Caco-2 (cell line): Measurements from ENCODE around the gene PGAP3. TPM values are rescaled to one million over a fixed set of nuclear protein-coding genes. Genes with fewer than 3 reads are reported as not detected.
A peak's percentile ranks its signal among the peaks of the same experiment; 100 is the strongest.

Experiments used
- BruUV-seq: library from RNA; stranded (reverse); fragments of 400-500 nt; replicated peaks from 2 replicates; lab custom pipeline; 2021; lab: Mats Ljungman, UMichigan
- CTCF ChIA-PET: fragments of 300-600 bp; sonication (Branson Sonifier 250); formaldehyde crosslinking; loops from one replicate; lab custom pipeline; 2022; ENCODE audit warnings: antibody characterized with exemption; lab: Charles Lee
- POLR2A ChIA-PET: fragments of 300-600 bp; sonication (Branson Sonifier 250); formaldehyde crosslinking; loops from one replicate; lab custom pipeline; 2022; ENCODE audit warnings: antibody characterized with exemption; lab: Charles Lee
- DNase-seq, 2 experiments: peaks; one replicate each; pipeline versions ENCODE4 v3.0.0 to v3.0.0-alpha.2; 2020 to 2022
- H3K27me3 ChIP-seq: replicated peaks from 2 replicates; pipeline ENCODE4 v1.6.0; 2011; ENCODE audit warnings: low read length; ENCODE audit not compliant: control insufficient read depth, insufficient read depth
- H3K36me3 ChIP-seq: 2 replicates; pipeline ENCODE4 v1.5.1; 2011; ENCODE audit warnings: low read length; ENCODE audit not compliant: control insufficient read depth, insufficient read depth
- H3K4me1 ChIP-seq: fragments of 250-450 bp; sonication (Bioruptor Pico); 2 replicates; pipeline ENCODE4 v1.5.1; 2020; ENCODE audit warnings: mild to moderate bottlenecking
- H3K4me3 ChIP-seq: 2 replicates; pipeline ENCODE4 v1.5.1; 2011; ENCODE audit warnings: low read depth, mild to moderate bottlenecking, control low read depth, low read length
- H3K9me3 ChIP-seq: fragments of 250-450 bp; sonication (Bioruptor Pico); 2 replicates; pipeline ENCODE4 v1.5.1; 2020; ENCODE audit warnings: mild to moderate bottlenecking, moderate library complexity
- H3K27ac Mint-ChIP-seq: one replicate; pipeline ENCODE4 v1.8.0; 2022; ENCODE audit warnings: mixed read lengths; ENCODE audit not compliant: unreplicated experiment
- H3K27me3 Mint-ChIP-seq: one replicate; pipeline ENCODE4 v1.8.0; 2022; ENCODE audit warnings: mixed read lengths; ENCODE audit not compliant: insufficient read depth, unreplicated experiment
- H3K36me3 Mint-ChIP-seq: one replicate; pipeline ENCODE4 v1.8.0; 2022; ENCODE audit warnings: mild to moderate bottlenecking, mixed read lengths; ENCODE audit not compliant: insufficient read depth, unreplicated experiment
- H3K4me1 Mint-ChIP-seq: one replicate; pipeline ENCODE4 v1.8.0; 2022; ENCODE audit warnings: low read depth, mixed read lengths; ENCODE audit not compliant: unreplicated experiment
- H3K4me3 Mint-ChIP-seq: one replicate; pipeline ENCODE4 v1.8.0; 2022; ENCODE audit warnings: mild to moderate bottlenecking, moderate library complexity, mixed read lengths; ENCODE audit not compliant: unreplicated experiment
- H3K9me3 Mint-ChIP-seq: one replicate; pipeline ENCODE4 v1.8.0; 2022; ENCODE audit warnings: mixed read lengths; ENCODE audit not compliant: unreplicated experiment
- intact Hi-C: fragments of 100-400 bp; cut with micrococcal nuclease; formaldehyde crosslinking; loops from one replicate; pipeline ENCODE4 v1.10.0; 2022; ENCODE audit not compliant: unreplicated experiment
- total RNA-seq: library from RNA; stranded (reverse); gene quantifications from 2 replicates; pipeline ENCODE4 v1.2.3, GENCODE V29; 2022
- TF ChIP-seq, protein P1 (sequence below), 2 experiments: fragments of 200-600 bp in 1 of 2; IDR thresholded peaks; 1 replicate in 1 of 2; 2 replicates in 1 of 2; pipeline versions ENCODE4 v1.5.1 to v1.8.0; 2011 to 2022; ENCODE audit warnings: antibody characterized with exemption in 1 of 2, control low read depth in 1 of 2, inconsistent platforms in 1 of 2, low read depth in 1 of 2, low read length in 1 of 2, mild to moderate bottlenecking in 1 of 2, moderate library complexity in 1 of 2; ENCODE audit not compliant: insufficient read depth in 1 of 2, severe bottlenecking in 1 of 2, unreplicated experiment in 1 of 2

PGAP3 gene
- total RNA-seq, 1 experiment from 2014 or later, result 14.7 TPM

DNA sequence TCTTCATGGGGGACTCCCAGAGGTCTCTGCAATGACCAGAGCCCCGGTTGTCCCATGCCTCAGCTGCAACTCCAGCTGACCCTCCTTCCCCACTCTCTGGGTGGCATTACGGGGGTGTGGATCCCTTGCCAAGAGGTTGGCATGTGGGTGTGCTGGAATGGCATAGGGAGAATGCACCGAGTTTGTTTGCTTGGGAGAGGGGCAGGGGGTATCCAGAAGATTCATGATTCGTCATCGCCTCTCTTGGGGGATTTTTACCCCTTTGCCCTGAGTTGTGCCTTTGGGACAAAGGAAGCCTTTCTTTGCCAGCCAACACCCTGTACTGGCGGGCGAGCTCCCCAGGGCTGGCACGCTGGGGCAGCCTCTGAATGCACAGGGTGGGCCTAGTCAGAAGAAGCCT is 18.5 kb upstream of the PGAP3 start:
- CTCF ChIA-PET, result interaction anchor here (1.2 kb wide), 1 partner anchor 23 kb away, joined by 4 read pairs; the partner anchor contains the start of gene MIEN1
- H3K27me3 ChIP-seq, result no peaks in the 10 kb centered on the region
- Mint-ChIP-seq H3K9me3 (no peaks in the 10 kb centered on the region), H3K27me3 (no peaks in the 10 kb centered on the region), H3K4me3 (no peak overlapping the region), H3K27ac (no peak overlapping the region), H3K36me3 (peaks cover 46% of the 10 kb centered on the region), H3K4me1 (peaks cover 13% of the 10 kb centered on the region)
- no peak for DNase-seq
- H3K9me3 ChIP-seq, result no peaks in the 10 kb centered on the region
- H3K4me1 ChIP-seq, result peaks cover 33% of the 10 kb centered on the region
- no TSS peak for BruUV-seq
- H3K36me3 ChIP-seq, result peaks cover 5% of the 10 kb centered on the region
- intact Hi-C loops, result no loop called here
- POLR2A ChIA-PET, result no interaction called here
- no peak overlapping the region for H3K4me3 ChIP-seq
- TF ChIP-seq, protein P1, sequence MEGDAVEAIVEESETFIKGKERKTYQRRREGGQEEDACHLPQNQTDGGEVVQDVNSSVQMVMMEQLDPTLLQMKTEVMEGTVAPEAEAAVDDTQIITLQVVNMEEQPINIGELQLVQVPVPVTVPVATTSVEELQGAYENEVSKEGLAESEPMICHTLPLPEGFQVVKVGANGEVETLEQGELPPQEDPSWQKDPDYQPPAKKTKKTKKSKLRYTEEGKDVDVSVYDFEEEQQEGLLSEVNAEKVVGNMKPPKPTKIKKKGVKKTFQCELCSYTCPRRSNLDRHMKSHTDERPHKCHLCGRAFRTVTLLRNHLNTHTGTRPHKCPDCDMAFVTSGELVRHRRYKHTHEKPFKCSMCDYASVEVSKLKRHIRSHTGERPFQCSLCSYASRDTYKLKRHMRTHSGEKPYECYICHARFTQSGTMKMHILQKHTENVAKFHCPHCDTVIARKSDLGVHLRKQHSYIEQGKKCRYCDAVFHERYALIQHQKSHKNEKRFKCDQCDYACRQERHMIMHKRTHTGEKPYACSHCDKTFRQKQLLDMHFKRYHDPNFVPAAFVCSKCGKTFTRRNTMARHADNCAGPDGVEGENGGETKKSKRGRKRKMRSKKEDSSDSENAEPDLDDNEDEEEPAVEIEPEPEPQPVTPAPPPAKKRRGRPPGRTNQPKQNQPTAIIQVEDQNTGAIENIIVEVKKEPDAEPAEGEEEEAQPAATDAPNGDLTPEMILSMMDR (IDR thresholded peaks at IDR 0.05; ENCODE audit: insufficient read depth in 1 of 2, low read depth in 1 of 2, low read length in 1 of 2, severe bottlenecking in 1 of 2, unreplicated experiment in 1 of 2), result no peak

DNA sequence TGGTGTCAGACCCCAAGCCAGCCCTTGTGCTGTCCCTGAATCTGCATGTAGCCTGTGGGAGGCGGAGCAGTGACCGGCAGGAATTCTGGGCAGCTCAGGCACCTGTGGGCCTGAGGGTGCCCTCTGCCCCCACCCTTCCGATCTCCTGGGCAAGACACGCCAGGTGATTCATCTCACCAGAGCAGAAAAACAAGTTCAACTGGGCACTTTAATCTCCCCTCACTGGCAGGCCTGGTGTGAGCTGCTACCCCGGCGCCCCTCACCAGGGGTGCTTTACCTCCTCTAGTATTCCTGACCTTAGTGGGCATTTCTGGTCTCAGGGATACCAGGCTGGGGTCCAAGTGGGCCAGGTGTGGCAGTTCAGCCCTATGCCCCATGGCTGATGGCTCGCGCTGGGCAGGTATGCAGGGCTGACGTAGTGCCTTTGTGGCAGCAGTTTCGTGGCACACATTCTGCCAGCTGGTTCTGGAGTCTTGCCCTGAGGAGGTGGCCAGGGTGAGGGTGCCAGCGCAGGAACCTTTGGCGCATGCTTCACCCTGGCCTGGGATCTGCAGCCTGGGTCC is 18.0 kb upstream of the PGAP3 start:
- peak in 1 of 2 experiments; percentile 39 for DNase-seq
- Mint-ChIP-seq H3K4me1 (peaks cover 17% of the 10 kb centered on the region), H3K9me3 (no peaks in the 10 kb centered on the region), H3K36me3 (peaks cover 41% of the 10 kb centered on the region), H3K4me3 (no peak overlapping the region), H3K27ac (no peak overlapping the region), H3K27me3 (no peaks in the 10 kb centered on the region)
- H3K9me3 ChIP-seq, result no peaks in the 10 kb centered on the region
- peaks cover 38% of the 10 kb centered on the region for H3K4me1 ChIP-seq
- TF ChIP-seq, protein P1 (IDR thresholded peaks at IDR 0.05; ENCODE audit: insufficient read depth in 1 of 2, low read depth in 1 of 2, low read length in 1 of 2, severe bottlenecking in 1 of 2, unreplicated experiment in 1 of 2), result no peak
- peaks cover 5% of the 10 kb centered on the region for H3K36me3 ChIP-seq
- BruUV-seq, result no TSS peak
- no peaks in the 10 kb centered on the region for H3K27me3 ChIP-seq
- intact Hi-C loops, result no loop called here
- POLR2A ChIA-PET, result no interaction called here
- CTCF ChIA-PET, result no interaction called here
- no peak overlapping the region for H3K4me3 ChIP-seq

DNA sequence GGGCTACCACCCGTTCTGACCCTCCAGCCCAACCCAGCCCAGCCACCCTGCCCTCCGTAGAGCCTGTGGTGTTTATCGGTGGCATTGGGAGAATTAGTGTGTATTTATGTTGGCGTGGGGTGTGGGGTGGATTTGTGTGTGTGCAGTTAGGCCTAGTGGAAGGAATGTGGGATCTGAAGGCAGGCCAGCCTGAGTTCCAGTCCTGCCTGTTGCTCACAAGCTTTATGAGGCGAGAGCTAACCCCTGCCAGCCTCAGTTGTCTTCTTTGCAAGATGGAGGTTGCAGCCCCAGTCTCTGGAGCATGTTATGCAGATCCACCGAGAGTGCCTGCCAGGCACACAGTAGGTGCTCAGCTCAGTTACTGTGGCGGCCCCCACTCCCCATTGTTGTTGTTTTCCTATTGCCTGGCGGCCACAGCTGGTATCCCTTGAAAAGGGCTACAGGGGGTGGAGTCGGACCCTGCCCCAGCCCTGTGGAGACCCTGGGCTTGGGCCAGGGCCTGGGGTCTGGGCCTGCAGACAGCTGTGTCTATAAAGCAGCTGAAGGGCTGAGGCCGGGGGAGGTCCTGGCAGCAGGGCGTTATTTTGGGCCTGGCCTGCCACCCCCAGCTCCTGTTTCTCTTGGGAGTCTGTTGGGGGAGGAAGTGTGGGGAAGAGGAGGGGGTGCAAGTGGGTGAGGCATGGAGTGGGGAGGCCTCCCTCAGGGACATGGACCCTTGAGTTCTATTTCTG is 17.1 kb upstream of the PGAP3 start:
- intact Hi-C loops, result no loop called here
- Histone ChIP-seq H3K4me1 (peaks cover 38% of the 10 kb centered on the region), H3K9me3 (no peaks in the 10 kb centered on the region), H3K36me3 (peaks cover 5% of the 10 kb centered on the region), H3K4me3 (no peak overlapping the region), H3K27me3 (no peaks in the 10 kb centered on the region)
- Mint-ChIP-seq H3K27ac (peak overlapping the region; percentile 76), H3K27me3 (no peaks in the 10 kb centered on the region), H3K4me3 (no peak overlapping the region), H3K36me3 (peaks cover 32% of the 10 kb centered on the region), H3K4me1 (peaks cover 17% of the 10 kb centered on the region), H3K9me3 (no peaks in the 10 kb centered on the region)
- TF ChIP-seq, protein P1 (IDR thresholded peaks at IDR 0.05; ENCODE audit: insufficient read depth in 1 of 2, low read depth in 1 of 2, low read length in 1 of 2, severe bottlenecking in 1 of 2, unreplicated experiment in 1 of 2), result no peak
- DNase-seq, result no peak
- BruUV-seq, result no TSS peak
- ChIA-PET CTCF (interaction anchor here (0.9 to 1.1 kb wide), 3 partner anchors 10 to 24 kb away, joined by 3 to 6 read pairs (median 3); no protein-coding TSS in a partner anchor), POLR2A (no interaction called here)
